ENCODE results near the gene FUCA2.

The FUCA2 gene, protein sequence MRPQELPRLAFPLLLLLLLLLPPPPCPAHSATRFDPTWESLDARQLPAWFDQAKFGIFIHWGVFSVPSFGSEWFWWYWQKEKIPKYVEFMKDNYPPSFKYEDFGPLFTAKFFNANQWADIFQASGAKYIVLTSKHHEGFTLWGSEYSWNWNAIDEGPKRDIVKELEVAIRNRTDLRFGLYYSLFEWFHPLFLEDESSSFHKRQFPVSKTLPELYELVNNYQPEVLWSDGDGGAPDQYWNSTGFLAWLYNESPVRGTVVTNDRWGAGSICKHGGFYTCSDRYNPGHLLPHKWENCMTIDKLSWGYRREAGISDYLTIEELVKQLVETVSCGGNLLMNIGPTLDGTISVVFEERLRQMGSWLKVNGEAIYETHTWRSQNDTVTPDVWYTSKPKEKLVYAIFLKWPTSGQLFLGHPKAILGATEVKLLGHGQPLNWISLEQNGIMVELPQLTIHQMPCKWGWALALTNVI

GRCh38 chr6:143510991-143511891 lies at the start of gene FUCA2:
FUCA2 (minus strand) TSS chr6:143511720; CDS start chr6:143511634, 86 bp downstream.
- no peak for DNase-seq

DNA sequence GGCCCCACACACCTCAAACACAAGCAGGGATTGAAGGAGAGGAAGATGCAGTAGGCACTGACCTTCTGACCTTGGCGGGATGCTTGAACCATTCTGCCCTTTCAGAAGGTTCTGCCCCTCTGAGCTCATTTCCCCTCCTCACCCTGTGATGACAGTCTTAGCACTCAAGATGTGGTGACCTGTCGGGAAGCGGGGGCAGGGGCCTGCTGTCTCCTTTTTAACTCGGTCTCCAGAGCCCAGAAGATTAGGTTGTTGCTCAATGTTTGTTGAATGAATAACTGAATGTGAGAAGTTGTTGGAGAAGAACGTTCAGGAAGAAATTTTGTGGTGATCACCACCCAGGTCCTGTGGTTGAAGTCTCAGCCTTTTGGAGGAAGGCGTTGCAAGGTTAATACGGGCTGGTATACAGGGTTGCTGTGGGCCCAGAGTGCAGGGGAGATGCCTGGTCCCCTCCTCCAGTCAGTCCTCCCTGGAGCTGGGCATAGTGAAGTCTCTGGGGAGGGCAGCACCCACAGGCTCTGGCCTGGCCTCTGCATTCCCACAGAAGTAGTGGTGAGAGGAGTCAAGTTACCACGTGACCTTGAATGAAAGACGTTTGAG lies 49.7 kb upstream of the FUCA2 start:
- DNase-seq, result no peak

DNA sequence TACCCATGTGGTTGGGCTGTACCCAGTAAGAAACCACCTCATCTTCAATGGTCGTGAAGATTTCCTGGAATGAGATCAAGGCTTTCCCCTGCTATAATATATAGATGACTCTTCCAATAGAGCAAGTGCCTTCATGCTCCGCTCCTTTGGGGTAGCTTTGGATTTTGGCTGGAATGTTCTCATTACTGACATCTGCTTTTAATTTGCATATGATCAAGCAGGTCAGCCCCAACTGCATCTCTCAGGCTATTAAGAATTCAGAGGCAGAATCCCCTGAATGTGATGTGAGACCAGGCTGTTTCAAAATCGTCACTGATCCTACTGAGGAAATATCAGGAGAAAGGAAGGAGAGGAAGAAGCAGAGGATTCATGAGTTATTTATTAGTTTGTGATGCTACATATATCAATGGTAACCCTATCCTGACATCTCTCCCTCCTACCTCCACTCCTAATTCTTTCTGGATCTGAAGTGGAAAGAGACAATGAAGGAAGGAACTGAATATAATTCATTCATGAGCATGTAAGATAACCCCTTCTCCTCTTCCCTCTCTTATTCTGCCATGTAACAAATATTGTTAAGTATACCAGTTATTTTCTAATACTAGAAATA lies 47.6 kb upstream of the FUCA2 start:
- DNase-seq, result no peak

DNA sequence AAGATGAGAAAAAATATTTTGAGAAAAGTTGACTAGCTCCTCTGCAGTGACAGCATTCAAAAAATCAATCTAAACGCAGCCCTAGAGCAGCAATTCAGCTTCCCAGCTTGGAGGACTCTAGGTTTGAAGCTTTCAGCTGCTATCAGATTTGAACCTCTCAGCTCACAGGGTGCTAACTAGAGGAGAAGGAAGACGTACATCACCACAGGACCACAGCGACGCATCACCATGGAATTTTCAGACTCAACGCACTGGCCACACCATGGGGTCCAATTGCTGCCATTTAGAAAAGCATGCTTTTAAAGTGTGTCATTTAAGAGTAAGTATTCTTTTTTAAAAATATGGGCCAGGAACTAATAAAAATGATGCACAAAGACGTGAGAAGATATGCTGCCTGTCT lies 45.0 kb upstream of the FUCA2 start:
- no peak for DNase-seq

DNA sequence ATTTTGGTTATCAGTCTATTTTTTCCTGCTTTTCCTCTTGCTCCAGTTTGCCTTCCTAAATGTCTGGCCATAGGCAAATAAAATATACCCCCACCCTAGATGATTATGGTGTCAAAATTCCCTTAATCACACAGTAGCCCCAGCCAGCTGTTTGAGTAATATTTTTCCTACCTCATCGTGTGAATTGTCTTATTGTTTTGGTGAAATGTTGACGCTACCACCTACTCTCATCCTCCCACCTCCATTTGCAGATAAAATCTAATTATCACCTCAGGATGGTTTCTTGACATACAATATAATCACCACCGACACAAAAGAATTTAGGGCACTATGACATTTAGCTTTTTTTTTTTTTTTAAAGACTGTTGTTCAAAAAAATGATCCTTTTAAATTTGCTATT lies 44.1 kb upstream of the FUCA2 start:
- no peak for DNase-seq

DNA sequence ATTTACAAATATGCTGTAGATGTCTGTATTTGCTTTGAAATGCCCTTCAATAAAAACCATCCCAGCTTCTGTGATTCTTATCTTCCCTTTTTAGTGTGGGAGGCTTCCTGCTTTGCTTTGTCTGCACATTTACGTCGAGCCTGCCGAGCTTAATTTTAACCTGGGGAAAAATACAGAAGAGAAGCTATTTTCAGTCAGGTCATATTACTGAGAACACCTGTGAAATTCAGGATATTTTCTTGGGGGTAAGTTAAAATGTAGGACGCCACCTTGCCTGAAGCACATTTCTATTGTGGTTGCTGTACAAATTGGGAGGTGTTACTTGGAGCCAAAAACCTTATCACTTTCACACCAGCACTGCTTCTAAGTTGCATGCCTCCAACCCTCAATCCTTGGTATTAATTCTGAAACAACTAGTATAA lies 43.6 kb upstream of the FUCA2 start:
- no peak for DNase-seq

DNA sequence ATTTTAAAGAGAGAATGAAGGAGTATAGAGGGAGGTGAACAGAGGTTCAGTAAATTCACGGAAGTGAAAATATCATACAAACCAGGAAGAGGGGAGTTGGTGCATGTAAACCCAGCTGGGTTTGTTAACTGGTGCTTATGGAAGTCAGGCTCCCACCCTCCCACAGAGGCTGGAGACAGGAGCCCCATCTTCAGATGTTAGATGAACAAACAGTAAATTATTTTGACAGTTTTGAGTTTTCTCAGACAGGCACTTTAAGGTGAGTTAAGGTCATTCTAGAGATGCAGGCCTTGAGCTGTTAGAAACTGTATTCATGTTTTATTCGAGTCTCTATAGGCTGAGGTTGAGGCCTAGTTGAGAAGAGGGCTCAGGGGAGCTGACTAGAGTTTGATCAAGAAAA lies 41.8 kb upstream of the FUCA2 start:
- DNase-seq, result no peak

GRCh38 chr6:143549949-143550268 lies 38.4 kb upstream of the FUCA2 start:
- no peak for DNase-seq

GRCh38 chr6:143549221-143549948 lies 37.9 kb upstream of the FUCA2 start:
- no peak for DNase-seq

- DNase-seq, result no peak
These were observed 35.1 kb upstream of the FUCA2 start for GRCh38 chr6:143546599-143546998.

GRCh38 chr6:143545976-143546547 lies 34.5 kb upstream of the FUCA2 start:
- no peak for DNase-seq

GRCh38 chr6:143545165-143545564 lies 33.6 kb upstream of the FUCA2 start:
- no peak for DNase-seq

GRCh38 chr6:143544011-143544696 lies 32.6 kb upstream of the FUCA2 start:
- no peak for DNase-seq

GRCh38 chr6:143543435-143543834 lies 31.9 kb upstream of the FUCA2 start:
- DNase-seq, result no peak

GRCh38 chr6:143542888-143543287 lies 31.4 kb upstream of the FUCA2 start:
- no peak for DNase-seq

- DNase-seq, result no peak
These were observed 28.7 kb upstream of the FUCA2 start for GRCh38 chr6:143540192-143540591.

DNA sequence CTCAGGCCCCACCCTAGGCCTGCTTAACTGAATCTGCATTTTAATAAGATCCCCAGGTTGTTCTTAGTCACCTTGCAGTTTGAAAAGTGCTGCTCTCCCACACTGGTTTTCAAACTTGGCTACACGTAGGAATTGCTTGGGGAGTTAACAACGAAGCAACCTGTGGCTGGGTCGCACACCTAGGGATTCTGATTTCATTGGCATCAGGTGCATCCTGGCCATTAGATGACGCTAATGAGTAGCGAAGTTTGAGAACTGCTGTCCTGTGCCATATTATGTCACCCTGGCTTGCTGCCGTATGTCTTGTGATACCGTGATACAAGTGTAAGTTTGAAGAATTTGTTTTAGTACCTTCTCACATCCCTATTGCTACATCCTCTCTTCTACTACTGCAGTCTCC lies 28.2 kb upstream of the FUCA2 start:
- DNase-seq, result no peak

DNA sequence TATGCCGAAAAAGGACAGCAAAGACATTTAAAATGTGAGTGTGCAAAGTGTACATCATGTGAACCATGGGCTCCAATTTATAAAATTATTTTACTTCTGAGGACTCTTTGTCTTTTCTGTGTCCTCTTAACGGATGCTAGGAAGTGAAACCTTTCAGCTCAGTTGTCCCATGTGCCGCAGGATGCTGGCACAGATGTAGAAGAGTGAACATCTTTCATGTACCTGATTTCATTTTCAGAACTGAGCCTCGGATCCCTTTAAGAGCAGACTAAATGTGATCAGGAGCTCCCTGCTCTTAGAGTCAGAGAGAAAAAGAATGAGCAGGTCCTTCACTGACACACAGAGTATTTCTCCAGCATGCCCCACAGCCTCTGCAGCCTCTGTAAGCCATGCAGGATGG lies 27.6 kb upstream of the FUCA2 start:
- DNase-seq, result no peak

DNA sequence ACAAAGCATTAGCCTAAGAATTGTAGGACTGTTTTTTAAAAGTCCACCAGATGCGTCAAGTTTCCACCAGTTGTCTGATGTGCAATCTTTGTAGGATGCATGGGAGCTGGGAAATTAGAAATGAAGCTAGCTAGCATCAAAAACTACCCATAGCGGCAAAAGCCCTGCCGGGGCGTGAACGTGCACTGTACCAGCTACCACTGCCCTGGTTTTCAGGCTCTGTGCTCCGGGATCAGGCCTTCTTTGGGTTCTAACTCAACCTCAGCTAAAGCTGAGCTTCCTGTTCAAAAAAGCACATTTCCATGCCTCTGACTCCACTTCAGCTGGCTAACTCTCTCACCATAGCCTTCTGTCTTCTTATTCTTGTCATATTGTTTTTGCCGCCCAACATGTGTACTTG lies 26.9 kb upstream of the FUCA2 start:
- DNase-seq, result no peak

DNA sequence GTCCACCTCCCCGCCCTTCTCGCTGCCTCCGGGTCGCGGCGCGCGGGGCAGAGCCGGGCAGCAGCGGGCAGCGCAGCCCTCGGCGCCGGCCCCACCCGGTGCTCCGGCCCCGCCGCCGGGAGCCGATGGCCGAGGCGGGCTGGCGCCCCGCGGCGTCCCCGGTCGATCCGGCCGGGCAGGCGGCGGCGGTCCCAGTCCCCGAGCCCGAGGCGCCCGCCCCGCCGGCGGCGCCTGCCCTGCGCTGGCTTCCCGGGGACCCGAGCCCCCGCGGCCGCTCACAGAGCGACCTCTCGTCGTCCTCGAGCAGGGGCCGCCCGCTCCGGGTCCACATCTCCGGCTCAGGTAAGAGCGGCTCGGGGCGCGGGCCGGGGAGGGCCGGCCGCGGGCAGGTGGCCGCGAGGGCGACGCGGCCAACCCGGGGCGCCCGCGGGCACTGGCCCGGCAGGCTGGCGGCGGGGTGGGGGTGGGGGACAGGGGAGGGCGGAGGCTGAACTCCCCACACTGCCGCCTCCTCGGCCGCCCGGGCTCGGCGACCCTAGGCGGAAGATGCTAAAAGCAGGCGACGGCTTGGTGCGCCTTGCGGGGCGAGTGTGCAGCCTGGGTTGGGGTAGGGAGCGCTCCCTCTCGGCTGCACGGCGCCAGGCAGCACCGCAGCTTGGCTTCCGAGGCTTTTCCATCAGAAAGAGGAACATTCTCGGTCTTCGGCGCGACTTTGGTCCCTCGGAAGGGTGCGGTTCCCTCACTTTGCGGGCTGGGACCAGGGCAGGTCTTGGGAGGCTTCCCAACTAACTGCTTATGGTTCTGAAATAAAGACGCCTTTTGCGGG lies 25.6 kb upstream of the FUCA2 start:
- no peak for DNase-seq

- no peak for DNase-seq
These were observed 24.9 kb upstream of the FUCA2 start for GRCh38 chr6:143536461-143536865.
